KG1 (cell line): ENCODE results near the gene CLPTM1L.
"Not testable (repeated sequence)": the region's sequence is repeated elsewhere in the genome, so short reads cannot be mapped to it uniquely, and the experiment has no call there.

Experiments used
- DNase-seq: peaks from one replicate; lab custom pipeline; 2025; lab: John Stamatoyannopoulos, UW

The CLPTM1L gene

DNA sequence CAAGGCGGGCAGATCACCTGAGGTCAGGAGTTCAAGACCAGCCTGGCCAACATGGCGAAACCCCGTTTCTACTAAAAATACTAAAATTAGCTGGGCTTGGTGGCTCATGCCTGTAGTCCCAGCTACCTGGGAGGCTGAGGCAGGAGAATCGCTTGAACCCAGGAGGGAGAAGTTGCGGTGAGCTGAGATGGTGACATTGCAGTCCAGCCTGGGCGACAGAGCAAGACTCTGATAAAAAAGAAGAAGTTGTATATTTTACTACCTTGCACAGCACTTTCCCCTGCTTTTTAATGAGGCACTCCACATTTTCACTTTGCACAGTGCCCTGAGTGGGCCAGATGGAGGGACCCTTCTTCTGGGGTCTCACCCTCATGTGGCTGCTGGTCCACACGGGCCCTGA, 15.5 kb upstream of the CLPTM1L start:
- DNase-seq, result not testable (repeated sequence)

DNA sequence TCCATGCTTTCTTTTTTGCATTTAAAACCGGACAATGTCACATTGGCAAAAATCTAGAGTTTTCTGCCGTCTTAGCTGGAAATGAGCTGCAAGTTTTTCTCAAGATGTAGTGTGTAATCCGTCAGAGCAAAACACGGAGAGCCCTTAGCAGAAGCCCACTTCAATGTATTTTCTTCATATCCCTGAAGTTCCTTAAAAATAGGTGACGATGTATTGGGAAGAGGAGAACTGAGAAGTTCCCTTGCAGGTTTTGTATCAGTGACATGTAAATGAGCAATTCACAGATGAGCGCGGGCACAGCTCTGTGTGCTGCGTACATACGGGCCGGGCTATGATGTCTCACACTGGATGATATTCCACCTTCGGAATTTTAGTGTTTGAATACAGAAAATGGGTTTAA, 14.8 kb upstream of the CLPTM1L start:
- no peak for DNase-seq

DNA sequence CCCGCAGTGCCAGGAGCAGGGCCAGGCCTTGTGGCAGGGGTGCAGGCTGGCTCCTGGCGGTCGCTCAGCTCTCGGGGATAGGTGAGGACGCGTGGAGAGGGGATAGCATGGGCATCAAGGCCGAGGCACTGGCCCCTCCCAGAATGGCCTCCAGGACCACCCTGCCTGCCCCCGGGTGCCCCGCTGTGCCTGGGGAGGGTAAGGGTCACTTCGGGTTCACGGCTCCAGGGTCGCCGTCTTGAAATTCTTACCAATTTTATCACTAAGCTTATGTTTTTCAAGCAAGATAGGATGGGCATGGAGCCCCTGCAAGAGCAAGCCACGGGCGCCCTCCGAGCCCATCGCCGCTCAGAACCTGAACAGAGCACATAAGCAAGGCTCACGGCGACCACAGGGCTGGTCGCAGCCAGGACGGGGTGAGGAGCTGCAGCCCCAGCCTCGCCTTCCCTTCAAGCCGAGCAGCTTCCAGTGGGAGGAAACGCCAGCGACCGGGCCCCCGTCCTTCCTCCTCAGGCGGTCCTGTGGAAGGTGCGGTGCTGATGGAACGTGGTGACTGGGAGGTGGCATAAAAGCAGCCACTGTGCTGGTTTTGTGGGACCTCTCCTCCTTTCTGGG, 14.2 kb upstream of the CLPTM1L start:
- DNase-seq, result no peak

DNA sequence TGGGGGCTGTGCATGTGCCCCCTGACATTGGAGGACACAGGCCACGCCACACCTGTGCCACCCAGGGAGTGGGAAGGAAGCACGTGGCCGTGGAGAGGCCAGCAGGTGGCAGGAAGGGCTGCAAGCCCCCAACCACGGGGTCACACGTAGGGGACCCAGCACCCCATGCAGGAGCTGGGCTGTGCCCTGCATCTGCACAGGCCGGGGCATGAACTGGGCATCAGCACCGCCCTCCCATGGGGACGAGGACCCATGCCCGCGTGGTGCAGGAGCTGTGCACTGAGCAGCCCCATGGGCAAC, 13.8 kb upstream of the CLPTM1L start:
- DNase-seq, result no peak

DNA sequence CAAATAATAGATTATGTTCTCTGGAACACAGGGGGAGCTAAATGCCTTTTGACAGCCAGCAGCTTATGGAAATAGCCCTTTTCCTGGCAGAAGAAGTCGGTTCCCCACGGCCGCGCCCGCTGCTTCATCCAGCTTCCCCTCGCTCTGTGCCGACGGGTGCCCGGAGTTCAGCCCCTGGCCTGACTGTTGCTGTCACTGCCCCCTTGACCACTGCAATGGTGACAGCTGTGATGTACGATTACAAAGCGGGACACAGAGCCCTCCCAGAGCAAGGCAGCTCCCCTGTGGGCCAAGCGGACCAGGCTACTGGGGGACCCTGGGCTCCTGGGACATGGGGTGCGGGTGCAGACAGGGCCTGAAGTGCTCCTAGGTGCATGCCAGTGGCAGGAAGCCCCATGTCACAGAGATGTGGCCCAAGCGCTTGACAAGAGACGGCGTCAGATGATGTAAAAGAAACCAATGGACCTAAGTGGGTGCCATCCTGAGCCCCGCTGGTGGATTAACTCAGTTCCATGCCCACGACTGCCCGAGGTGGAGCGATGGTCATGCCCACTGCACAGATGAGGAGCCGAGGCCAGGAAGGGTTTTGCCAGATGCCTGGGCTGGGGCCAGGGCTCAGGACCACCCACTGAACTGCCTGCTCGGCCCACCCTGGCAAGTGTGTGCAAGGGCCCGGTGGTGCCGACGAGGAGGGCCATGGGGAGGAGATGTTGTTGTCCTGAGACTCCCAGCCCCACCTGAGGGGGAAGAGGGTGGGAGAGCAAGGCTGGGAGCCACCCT, 13.2 kb upstream of the CLPTM1L start:
- DNase-seq, result no peak

DNA sequence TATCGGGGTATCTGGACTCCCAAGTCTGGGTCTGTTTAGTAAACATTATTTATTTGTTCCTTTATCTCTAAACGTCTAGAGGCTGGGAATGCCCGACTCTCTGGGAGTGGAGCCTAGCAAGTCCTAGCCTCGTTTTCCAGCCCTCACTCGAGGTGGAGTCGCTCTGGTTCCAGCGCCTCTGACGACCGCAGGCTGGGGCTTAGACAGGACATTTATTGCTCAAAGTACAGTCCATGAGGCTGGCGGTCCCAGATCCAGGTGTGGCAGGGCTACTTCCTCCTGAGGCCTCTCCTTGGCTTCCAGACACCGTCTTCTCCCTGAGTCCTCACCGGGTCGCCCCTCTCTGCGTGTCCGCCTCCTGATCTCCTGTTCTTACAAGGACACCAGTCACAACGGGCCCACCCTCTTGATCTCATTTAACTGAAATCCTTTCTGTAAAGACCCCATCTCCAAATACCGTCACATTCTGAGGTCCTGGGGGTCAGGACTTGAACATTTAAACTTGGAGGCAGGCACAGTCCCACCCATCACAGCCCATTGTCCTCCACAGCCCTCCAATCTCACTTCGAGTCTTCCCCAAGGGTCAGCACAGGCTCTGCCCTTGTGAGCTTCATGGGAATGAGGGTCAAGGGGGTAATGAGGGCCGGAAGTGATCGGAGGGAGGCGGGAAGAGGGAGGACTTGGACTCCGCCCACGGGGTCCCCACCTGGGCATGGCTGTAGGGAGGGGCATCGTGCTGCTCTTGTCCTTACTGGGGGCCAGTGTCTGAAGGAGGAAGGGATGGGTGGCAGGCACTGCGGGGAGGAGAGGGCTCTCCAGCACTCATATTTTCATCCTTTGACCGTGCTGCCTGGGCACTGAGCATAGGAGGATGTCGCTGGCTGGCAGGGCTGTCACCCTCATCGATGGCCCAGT, 12.2 kb upstream of the CLPTM1L start:
- DNase-seq, result no peak

DNA sequence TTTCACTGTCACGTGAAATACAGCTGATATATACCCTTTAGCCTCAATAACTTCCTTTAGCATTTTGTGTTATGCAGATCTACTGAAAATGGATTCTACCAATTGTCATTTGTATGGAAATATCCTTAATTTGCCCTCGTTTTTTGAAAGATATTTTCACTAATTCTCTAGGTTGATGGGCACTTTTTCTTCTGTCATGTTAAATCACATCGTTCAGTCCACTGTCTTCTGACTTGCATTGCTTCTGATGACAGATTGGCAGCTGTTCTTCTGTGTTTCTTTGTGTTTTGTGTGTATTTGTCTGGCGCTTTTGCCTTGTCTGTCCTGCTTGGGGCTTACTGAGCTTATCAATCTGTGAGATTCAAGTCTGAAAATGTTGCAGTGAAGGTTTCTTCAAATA, 9.7 kb upstream of the CLPTM1L start:
- no peak for DNase-seq

DNA sequence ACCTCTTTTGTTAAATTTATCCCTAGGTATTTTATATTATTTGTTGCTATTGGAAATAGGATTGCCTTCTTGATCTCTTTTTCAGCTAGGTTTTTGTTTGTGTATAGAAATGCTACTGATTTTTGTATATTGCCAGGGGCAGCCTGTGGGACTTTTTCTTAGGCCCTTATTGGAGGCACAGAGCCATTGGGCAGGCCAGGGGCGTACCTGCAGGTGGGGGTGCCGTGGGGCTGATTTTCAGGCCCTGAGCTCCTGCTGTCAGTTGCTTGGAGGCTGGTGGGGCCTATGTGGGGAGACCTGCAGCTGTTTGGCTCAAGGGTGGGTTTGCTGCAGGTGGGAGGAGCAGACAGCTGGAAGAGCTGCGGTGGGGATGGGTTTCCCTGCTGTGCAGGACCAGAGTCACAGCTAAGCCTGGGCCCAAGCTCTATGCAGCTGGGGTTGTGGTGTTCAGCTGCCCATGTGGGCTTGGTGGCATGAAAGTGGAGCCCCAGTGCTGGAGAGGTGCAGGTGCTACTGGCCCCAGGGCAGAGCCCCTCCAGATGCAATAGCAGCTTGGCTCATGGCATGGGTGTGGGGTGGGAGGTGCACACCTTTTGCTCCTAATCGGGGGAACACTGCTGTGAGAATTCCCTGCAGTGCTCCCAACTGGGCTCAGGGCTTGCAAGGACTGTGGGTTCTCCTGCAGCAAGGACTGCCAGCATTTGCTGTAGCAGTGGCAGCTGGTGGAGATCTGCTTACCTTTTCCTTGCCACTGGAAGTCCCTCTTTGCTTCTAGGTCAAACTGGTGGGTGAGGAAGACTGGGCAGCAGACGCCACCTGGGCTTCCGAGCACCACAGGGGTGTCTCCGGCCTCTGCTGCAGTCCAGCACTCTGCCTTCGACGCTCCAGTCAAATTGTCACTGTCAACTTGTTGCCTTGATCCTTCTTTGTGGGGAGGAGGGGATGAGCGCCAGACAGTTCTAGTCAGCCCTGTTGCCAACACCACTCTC, 7.6 kb upstream of the CLPTM1L start:
- DNase-seq, result no peak

DNA sequence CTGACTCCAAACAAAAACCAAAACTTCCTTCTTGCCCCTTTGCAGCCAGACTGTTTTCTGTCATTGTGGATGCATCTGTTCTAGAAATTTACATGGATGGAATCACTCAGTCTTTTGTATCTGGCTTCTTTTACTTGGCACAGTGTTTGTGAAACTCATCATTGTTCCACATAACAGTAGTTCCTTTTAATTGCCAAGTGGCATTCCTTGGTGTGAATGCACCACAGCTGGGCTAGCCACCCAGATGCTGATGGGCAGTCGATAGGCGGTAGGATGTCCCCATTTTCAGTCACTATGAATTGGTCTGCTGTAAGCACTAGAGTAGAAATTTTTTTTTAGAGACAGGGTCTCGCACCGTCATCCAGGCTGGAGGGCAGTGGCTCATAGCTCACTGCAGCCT, 6.3 kb upstream of the CLPTM1L start:
- DNase-seq, result no peak

DNA sequence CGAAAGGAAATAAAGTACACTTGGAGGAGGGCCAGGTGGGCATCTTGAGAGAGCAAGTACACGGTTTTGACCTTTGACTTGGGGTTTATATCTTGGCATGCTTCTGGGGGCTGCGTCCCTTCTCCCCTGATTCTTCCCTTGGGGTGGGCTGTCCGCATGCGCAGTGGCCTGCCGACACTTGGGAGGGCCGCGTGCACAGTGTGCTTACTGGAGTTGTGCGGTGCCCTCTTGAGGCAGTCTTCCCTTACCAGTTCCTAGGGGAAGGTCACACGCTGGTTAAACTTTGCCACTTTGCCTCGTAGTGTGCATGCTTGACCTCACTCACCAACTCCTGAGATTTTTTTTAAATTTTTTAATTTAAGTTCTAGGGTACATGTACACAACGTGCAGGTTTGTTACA, 4.3 kb upstream of the CLPTM1L start:
- DNase-seq, result no peak

DNA sequence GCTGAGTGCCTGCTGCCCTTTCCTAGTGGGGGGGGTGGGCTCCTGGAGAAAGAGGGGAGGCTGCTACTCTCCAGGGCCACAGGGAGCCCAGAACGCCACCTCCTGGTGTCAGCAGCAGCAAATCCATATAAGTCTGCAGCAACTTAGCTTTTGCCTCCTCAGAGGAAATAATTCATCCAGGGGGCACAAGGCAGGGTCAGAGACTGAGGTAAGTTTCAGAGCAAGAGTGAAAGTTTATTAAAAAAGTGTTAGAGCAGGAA, 4.0 kb upstream of the CLPTM1L start:
- DNase-seq, result no peak

DNA sequence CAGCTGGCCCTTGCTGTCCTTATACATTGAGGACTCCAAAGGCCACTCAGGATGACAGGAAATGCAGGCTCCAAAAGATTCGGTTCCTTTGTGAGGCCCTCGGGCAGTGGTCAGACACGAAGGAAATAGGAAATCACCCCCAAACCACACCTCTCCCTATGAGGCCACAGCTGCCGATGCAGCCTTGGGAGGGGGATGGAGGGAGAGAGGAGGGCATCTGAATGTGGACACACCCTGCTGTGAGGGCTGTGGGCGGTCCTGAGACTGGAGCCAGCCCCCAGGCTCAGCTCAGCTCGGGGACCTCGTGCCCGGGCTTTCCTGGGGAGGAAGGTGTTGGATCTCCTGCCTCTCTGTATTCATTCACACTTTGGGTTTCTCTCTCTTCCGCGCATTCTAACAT, 2.7 kb upstream of the CLPTM1L start:
- DNase-seq, result no peak

DNA sequence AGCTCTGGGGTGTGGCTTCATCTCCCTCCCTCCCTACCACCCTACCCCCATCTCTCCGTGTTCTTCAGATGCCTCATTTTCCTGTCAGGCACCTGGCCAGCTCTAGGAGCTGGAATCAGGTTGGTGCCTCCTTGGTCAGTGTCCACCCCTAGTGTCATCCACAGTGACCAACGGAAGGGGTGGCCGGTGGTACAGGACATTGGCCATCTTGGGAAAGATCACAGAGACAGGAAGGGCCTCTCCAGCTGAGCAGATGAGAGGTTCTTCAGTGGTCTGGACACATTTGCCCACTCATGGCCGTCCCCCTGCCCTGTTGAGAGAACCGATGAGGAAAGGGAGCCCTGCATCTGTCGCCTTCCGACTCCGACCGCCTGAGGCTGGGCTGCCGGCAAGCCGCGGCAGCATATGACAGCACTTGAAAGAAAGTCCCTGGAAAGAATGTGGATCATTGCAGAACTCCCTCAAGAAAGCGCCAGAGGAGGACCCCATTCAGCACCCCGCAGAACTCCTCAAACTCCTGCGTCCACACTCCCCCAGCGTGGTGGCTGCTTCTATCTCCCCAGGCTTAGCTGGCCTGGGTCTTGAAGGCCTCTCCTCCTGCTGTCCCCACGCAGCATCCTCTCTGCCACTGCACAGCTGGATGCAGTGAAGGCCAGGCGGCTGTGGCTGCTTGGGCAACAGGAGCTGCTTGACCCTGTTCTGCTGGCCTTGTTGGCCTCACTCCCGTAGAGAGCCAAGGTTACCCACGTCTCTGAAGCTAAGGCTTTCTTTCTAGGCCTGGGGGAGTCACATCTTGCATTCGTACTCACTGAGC, 1.9 kb upstream of the CLPTM1L start:
- DNase-seq, result no peak

DNA sequence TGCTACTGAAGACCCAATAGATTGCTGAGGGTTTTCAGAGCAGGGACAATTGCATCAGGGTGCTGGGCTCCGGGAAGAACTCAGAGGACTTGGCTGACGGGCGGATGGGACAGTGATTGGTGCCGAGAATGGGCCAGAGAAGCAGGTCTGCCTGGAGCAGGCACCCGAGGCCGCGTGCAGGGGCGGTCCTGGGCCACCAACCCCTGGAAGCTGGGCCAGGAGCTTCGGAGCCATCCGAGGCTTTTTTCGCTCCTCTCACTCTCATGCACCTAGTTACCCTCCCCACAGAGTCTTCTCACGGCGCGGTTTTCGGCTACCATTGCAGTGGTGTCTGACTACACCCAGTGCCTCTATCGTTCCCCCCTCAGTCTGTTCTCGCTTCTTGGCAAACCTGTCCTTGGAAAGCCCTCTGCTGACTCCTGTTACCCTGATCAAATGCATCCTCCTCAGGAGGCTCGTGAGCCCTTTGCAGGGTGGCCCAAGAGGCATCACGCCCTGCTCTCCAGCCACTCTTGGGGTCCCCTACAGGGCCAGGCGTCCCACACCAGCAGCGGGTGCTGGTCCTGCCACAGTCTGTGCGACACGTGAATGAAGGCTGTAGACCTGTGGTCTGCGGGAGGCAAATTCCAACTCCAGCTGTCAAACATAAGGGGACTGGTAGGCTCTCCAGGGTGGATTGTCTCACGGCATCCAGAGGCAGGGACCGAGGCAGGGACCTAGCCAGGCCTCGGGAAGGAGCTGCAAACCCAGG, 1.2 kb upstream of the CLPTM1L start:
- DNase-seq, result no peak

DNA sequence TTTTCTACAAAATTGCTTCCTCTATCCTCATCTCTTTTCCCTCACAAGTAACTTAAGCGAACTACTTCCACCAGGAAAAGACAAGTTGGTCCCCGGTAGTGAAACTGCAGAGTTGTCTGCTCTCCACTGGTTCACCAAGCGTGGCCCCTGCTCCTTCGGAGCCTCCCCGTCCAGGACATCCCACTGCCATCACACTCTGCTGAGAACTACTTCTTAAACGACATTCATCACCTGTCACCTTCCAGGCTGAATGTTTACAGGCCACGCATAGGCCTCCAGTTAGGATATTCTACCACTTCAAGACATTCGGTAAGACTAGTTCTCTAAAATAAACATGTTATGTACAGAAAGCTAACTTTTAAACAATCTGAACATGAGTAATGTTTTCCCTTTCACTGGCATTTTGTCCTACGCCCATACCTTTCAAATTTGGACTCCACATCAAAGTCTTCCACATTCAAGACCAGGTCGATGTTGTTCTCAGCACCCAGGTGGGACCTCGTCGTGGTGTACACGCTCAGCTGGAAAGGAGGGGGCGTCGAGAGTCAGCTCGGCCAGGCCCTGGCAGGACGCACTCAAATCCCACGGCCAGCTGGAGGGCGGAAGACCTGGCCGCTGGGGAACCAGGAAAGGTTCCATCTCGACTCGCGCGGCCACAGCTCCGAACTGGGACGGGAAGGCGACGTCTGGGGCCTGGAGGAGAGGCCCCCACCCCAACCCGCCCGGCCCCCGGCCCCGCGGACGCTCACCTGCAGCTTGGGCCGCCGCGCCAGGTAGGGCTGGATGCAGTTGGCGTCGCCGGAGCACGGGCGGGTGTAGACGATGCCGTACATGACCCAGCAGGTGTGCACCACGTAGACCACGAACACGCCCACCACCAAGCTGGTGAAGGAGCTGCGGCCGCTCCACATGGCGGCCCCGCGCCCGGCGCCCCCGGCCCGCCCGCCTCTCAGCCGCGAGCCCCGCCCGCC, 683 bp downstream of the CLPTM1L start:
- no peak for DNase-seq

DNA sequence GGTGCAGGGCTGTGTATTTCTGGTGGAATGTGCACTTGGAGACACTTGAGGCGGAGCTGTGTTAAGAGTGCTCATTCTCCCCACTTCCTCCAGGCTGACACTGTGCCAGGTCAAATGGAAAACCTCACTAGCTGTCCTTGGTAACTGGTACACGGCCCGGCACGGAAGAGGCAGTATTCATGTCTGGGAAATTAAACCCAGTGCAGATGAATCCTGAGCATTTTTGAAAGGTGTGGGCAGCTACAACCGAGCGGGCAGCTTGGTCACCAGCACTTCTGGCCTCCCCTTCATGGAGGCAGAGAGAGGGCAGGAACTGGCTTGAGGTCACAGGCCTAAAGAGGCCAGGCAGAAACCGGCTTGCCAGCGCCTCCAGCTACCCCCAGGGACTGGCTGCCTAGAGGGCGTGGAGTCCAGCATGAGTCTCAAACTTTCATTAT, 1.6 kb downstream of the CLPTM1L start:
- no peak for DNase-seq

DNA sequence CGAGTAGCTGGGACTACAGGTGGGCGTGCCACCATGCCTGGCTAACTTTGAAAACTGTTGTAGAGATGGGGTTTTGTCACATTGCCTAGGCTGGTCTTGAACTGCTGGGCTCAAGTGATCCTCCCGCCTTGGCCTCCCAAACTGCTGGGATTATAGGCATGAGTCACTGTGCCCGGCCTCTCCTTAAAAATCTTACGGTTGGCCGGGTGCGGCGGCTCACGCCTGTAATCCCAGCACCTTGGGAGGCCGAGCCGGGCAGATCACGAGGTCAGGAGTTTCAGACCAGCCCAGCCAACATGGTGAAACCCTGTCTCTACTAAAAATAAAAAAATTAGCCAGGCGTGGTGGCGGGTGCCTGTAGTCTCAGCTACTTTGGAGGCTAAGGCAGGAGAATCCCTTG, 2.2 kb downstream of the CLPTM1L start:
- DNase-seq, result not testable (repeated sequence)

DNA sequence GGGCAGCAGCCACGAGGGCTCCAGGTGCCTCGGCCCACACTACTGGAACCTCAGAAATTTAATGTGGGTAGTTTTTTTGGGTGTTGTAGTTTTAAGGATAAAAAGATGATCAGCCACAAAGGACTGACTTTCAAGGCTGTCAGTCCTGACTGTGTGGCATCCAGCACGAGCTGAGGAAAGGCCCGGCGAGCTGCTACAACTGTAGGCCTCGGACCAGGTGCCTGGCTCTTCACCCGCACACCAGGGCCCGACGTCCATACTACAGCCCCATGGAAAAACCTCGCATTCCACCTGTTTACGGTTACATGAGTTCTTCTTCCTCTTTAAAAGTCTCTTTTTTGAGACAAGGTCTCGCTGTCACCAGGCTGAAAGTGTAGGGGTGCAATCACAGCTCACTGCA, 2.6 kb downstream of the CLPTM1L start:
- DNase-seq, result no peak

DNA sequence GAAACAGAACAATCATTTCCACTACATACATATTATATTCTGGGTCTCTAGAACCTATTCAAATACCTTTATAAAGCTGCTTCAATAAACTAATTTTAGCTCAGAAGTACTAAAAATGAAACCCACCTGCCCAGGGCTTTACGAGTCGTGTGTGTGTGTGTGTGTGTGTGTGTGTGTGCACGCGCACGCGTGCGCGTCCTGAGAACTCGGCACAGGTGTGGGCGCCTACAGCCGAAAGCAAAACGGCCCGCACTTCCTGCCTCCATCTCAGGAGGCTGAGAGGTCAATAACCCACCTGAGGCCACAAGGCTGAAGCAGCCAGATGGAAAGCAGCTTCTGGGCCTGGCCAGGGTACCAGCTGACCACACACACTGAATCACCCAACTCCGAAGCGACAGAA, 3.0 kb downstream of the CLPTM1L start:
- DNase-seq, result no peak
